HG03439 (cell line): ENCODE results near the gene GPC3.
"Not testable (repeated sequence)": the region's sequence is repeated elsewhere in the genome, so short reads cannot be mapped to it uniquely, and the experiment has no call there.

ENCODE experiments used
- ATAC-seq: cut with Tn5 transposase; IDR thresholded peaks from one replicate; pipeline ENCODE4 v1.9.1; 2021; ENCODE audit warnings: mild to moderate bottlenecking, moderate library complexity; ENCODE audit not compliant: unreplicated experiment

Gene GPC3

DNA sequence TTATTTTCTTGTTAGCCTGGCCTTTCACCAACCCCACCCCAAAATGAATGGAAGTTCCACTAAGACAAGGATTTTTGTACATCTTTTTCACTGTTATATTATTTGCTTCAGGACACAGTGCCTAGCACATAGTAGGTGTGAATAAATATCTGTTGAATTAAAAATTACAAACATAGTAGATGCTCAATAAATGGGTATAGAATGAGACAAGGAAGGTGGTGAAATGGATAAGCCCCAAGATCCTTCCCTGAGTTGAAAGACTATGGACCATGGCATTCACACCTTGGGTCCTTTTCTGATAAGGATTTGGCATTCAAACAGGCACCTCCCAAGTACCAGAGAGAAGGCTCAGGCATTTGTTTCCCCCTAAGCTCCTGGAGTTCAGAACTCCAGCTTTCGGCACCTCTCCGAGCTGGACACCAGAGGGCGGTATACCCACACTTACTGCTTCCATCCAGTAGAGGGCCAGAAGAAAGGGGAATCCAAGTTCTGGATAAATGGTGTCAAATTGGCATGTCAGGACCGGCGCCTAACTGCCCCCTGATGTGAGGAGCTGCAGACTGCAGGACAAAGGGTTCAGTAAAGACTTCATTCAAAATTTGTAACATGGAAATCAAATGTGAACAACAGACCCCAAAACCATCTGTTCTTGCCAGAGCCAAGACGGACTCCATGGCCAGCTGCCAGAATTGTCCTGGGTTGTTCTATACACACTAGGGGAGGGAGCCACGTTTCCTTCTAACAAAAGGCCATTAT is 193.0 kb downstream of the GPC3 start:
- ATAC-seq: no peak

DNA sequence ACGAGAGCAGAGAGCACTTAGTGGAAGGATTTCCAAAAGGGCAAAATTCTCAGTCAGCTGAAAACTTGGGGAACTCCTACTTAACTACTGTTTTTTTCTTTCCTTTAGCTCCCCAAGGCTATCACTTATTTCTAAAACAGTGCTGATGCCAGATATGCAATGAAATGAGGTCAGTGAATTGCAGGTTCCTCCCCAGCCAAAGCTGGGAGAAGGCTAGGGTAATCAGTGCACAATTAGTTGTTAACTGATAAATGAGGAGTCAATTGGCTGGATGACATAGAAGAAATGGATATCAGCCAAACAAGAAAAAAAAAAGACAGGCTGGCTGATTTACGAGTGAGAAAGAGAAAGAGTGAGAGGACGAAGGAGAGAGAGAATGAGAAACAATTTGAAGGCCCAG is 195.6 kb downstream of the GPC3 start:
- no peak for ATAC-seq

DNA sequence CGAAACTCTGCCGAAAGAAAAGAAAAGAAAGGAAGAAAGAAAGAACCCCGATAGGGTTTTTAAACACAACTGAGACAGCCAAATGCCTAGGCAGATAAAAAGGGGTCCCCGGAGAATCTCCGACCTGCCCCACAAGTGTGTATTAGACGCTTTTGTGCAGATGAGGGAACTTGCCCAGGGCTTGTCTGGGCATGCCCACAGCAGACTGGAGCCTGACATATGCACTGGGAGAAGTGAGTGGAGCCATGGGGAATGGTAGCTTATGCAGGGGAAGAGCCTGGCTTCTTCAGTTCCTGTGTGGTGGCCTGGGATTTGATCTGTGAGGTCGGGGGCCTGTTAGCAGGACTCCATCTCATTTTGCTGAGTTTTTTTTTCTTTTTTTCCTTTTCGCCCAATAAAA is 199.0 kb downstream of the GPC3 start:
- ATAC-seq: no peak

DNA sequence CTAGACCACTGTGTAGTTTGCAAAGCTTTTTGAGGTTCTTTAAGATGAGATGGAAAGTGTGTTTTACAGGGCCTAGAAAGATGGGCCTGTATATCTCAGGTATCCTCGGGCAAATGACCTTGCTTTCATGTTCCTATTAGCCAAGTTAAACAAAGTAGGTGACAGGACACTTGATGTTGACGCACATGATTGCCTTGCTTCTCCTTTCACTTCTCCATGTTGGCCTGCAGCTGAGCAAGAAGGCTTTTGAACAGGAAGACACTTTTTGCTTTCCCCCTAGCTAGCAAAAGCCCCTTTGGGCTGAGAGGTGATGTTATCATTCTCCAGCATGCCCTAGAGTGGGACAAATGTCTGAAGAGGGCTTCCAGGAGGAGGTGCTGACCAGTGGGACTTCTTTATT is 202.1 kb downstream of the GPC3 start:
- no peak for ATAC-seq

DNA sequence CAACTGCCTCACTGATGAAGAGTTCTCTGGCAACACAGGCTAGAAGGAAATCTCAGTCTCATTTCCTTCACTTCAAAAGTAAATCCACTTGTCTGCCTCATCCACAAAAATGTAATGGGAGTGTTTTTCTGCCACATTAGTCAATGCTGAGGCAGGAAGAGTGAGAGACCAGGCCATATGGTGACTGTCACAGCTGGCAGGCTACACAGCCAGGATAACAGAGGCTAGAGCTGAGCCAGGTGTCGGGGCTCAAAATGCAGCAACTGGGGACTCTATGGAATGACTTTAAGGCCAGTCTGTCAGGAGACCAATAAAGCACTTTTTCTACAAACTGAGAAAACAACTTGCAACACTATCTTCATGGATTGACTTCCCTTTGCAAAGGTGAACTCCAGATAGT is 204.2 kb downstream of the GPC3 start:
- no peak for ATAC-seq

DNA sequence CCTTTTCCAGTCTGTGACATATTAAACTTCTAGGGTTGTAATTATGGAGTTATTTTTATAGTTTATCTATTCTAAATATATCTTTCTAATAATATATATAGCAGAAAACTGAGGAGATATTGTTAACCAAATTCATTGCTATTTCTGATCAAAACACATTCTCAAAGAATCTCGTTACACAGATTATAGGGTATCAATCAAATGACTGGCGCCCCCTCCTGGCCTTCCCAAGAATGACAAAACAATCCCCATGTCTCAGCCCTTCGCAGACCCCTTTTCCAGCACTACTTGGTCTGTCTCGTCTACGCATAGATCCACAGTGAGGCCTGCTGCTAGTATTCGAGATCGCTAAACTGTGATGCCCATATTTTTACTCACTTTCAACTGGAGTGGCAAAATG is 209.3 kb downstream of the GPC3 start:
- no peak for ATAC-seq

DNA sequence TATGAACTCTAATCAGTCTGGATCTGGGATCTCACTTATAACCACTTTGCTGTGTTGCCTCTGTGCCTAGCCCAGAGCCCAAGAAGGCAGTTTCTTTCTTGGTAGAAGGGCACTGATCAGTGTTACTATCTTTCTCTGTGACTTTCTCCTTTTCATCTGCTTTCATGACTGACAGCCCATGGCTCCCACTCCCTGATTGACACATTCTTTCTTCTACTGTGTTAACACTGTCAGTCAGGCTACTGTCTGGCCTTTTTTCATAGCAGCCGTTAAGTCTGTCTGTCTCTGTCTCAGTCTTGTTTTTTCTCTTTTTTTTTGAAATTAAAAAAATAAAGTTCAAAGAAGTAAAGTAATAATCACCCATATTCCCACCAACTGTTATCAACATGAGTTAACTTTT is 210.6 kb downstream of the GPC3 start:
- no peak for ATAC-seq

DNA sequence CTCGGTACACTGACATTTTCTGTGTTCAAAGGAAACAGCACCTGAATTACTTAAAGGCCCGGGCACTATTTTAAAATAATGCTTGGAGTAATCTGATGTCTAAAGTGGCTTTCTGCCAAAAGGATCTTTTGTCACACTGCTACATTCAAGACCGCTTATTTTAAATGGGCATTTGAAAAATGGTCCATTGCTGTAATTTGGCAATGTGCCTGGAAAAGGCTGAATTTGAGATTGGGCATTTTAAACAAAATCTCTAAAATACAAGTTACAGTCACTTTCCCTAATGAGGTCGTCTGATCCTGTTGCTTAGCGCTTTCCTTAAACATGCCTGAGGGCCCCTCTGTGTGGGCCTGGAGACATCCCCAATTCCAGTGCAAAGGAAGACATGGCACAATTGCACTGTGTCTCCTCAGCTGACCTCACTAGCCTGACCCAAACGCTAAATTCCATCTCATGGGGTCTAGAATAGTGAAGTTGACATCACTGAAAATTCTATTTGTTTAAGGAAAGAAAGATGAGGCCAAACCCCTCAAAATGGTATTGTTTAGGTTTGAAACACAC is 214.2 kb downstream of the GPC3 start:
- ATAC-seq: no peak

DNA sequence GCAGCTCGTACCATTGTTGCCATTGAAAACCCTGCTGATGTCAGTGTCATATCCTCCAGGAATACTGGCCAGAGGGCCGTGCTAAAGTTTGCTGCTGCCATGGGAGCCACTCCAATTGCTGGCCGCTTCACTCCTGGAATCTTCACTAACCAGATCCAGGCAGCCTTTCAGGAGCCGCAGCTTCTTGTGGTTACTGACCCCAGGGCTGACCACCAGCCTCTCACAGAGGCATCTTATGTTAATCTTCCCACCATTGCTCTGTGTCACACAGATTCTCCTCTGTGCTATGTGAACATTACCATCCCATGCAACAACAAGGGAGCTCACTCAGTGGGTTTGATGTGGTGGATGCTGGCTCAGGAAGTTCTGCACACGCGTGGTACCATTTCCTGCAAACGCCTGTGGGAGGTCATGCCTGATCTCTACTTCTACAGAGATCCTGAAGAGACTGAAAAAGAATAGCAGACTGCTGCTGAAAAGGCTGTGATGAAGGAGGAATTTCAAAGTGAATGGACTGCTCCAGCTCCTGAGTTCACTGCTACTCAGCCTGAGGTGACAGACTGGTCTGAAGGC is 222.3 kb downstream of the GPC3 start:
- not testable (repeated sequence) for ATAC-seq

DNA sequence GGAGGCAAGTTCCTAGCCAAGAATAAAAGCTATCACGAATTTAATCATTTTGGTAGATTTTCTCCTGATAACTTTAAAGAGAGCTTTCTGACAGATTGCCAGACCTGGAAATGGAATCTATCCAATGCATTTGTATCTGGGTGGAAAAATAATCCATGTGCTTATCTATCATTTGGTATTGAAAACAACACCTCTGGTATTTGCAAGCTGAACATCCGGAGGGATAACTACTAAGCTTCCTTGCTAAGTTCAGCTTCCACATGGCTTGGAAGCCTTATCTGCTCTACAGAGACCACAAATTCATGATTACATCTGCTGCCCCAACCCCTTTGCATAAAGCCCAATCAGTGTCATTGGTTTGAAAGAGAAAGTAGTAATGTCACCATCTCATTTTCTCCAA is 230.7 kb downstream of the GPC3 start:
- ATAC-seq: no peak

DNA sequence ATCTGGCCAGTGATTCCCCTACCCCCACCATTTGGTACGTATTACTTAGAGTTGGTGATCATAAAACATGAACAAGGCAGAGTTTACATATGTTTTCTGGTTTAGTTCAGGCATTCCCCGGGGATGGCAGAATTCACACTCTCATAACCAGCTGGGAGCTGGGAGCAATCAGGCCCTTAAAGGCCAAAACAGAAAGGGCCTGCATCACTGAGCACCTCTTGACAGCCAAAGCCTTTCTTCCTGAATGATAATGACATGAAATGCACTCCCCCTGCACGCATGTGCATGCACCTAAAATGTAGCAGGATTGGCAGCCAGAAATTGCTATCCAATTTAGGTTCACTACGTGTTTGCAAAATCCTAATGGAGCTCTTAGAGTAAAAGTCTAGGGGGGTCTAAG is 235.4 kb downstream of the GPC3 start:
- no peak for ATAC-seq

DNA sequence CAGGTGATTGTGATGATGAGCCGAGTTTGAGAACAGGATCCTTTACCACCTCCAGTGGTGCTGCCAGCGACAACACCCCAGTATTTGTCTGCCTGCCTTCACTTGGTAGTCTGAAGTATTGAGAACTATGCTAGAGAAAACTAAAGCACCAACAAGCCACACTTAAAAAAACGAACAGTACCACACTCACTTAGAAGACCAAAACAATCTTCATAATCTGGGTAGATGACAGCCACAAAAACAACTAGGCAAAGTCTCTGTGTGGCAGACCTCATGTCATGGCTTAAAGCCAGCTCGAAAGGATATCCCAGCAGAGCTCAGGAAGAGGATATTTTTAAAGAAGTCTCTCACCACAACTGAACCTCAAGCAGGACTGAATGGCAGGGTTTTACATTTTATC is 236.0 kb downstream of the GPC3 start:
- ATAC-seq: no peak

DNA sequence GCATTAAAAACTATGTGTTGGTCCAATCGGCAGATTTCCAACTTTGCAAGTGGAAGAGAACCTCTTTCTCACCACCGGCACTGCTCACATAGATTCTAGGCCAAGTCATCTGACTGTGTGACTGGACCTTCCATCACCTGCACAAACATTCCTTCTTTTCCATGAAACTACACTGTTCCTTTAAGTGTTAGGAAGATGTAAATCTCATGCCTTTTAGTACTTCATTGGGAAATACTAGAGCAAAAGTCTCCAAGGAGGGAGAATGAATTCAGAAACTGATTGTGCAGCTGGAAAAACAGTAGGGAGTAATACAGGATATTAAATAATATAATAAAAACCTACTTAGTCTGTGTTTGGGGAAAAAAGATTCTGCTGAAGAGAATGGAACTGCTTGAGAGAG is 238.2 kb downstream of the GPC3 start:
- no peak for ATAC-seq

DNA sequence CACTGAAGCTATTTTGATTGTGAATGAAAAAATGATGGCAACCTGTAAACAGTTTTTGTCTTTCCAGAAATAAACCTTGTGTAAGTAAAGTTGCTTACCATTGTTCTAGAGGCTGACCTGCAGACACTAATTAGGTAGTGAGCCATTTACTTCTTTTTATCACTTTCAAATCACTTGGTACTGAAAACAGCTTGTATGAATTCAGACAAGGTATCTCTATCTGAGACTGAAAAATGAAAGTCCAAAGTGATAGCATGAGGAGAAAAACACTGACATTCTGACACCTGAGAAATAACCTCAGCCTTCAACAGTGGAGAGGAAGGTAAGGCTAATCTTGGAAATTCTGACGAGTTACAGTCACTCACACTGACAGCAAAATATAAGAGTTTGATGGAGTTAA is 238.8 kb downstream of the GPC3 start:
- ATAC-seq: no peak

DNA sequence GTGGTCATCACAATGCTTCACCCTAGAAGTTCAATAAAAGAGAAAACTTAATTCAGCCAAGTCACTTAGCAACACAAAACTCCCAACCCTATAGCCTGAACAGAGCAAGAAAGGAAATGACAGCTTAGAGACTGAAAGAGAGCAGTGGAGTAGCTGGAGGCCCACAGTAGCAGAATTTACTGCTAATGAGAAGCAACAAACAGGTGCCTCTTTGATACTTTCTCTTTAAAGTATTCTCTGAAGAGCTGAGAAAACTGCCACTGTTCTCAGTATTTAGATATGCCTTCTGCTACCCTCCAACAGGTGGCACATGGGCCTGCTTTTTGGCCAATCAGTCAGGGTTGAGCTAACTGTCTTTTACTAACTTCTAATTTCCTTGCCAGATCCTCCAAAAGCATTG is 240.0 kb downstream of the GPC3 start:
- ATAC-seq: peak; percentile 74

DNA sequence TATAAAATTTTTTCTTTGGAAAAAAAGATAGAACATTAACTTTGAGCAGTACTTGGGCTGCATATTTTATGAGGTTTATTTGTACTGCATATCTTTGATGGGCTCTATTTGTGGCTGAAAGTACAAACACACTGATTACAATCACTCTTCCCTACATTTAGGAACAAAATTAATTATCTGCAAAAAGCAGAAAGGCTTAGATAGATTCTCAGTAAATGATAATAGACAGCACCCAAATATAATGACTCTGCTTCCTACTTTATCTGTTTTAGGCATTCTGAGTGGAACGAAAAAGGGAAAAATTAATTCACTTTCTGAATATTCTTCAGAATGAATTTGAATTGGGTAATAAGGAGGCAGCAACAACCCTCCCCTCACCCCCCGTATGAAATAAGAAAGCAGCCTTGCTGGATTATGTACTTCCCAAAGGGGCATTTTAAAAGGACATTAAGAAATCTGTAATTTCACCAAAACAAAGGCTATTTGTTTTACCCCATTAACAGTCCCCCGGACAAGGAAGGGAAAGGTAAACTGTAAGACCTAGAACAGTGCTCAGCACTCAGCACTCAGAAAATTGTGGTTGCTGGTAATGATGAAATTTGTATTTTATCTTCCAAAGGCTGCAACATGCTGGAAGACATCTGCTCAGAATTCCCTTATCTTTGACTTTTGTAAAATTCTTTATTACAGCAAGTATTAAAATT is 242.6 kb downstream of the GPC3 start:
- ATAC-seq: no peak

DNA sequence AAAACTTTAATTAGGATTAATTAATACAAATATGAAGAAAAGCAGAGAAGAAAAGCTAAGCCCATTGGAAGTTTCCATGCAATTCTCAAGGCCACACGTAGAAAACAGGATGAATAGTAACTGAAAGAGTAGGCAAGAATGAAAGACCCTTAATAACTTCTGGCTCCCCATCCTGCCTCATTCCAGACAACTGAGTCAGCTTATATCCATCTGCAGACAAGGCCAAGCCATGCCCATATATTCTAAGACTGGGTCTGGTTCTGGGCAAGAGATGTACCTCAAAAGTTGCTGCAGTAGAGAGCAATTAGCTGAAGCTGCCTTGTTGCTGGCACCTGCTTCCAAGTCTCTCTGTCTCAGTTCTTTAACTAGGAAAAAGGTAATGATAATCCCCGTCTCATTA is 244.1 kb downstream of the GPC3 start:
- no peak for ATAC-seq

DNA sequence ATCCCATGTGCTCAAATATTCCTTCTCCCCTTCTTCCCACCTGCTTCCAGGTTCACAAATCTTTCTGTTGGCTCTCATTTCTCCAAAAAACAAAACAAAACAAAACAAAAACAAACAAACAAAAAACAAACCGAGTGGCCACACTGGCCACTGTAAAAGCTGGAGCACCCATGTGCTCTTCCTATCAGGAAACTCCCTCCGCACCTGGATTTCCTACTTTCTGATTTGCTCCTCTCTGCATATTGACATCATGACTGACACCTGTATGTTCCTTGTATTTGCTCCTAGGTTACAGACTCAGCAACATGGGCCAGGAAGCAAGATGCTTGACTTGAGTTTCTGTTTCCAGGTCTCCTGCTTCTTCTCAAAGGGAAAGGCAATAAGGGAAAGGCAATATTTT is 258.8 kb downstream of the GPC3 start:
- no peak for ATAC-seq

DNA sequence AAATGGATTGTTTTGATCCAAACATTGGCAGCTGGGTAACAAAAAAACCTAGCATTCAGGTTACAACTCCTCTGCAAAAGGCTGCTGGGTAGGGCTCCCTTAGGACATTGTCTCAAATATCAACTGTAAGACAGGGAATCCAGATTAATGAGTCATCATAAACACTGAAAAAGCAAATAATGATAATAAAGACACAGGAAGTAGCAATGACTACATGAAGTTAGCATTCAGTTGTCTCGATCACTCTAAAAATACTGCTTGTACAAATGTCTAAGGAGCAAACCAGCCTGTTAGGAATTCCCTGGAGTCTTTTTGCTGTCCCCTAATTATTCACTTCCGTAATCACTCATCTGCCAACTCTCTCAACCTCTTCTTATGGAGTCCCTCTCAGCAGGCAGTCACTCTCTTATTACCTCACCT is 259.2 kb downstream of the GPC3 start:
- no peak for ATAC-seq

DNA sequence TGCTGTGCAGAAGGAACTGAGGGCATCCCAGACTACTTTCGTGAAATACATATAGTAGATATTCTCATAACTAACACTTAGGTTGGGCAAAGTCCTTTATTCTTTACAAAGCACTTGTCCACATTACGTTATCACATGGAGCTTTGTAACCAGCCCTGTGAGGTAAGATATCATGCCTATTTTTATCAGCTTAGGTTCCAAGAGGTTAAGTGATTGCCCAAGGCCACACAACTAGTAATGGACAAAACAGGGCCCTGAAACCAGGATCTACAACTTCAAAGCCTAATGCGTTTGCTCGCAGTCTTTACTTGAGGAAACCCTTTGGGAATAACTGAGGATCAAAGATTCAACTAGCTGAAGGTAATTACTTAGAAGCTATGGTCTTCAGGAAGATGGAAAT is 261.5 kb downstream of the GPC3 start:
- ATAC-seq: no peak

DNA sequence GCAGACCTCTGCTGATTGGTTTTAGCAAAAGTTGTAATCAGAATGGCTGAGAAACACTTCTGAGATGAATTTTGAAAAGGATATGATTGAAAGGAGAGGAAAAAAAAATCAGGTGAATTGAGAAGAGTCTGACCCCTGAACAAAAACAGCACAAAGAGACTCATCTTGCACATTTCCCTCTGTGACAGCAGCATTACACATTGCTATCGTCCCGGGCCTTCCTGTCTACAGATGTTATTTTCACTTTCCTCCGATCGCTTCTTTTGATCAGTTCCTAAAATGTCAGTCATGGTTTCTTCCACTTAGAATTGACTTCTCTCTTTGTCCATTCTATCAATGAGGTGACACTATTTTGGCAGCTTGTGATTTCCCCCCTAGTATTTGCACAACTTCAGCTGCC is 262.6 kb downstream of the GPC3 start:
- no peak for ATAC-seq

DNA sequence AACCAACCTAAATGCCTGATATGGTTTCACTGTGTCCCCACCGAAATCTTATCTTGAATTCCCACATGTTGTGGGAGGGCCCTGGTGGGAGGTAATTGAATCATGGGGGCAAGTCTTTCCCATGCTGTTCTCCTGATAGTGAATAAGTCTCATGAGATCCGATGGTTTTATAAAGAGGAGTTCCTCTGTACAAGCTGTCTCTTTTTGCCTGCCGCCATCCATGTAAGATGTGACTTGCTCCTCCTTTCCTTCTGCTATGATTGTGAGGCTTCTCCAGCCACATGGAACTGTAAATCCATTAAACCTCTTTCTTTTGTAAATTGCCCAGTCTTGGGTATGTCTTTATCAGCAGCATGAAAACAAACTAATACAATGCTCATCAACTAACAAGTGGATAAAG is 265.1 kb downstream of the GPC3 start:
- ATAC-seq: not testable (repeated sequence)
